AG09309 (cell line): Measurements from ENCODE around the gene ING1.
A peak's percentile ranks its signal among the peaks of the same experiment; 100 is the strongest.
"Not testable (repeated sequence)": the region's sequence is repeated elsewhere in the genome, so short reads cannot be mapped to it uniquely, and the experiment has no call there.

Experiments used
- DNase-seq: peaks from one replicate; pipeline ENCODE4 v3.0.0-alpha.2; 2010; ENCODE audit warnings: low read depth
- H3K4me3 ChIP-seq: 2 replicates; pipeline ENCODE4 v1.5.1; 2011; ENCODE audit warnings: mild to moderate bottlenecking, low read depth, low read length, moderate library complexity; ENCODE audit not compliant: control insufficient read depth
- CTCF ChIP-seq: IDR thresholded peaks from 2 replicates; pipeline ENCODE4 v1.5.1; 2011; ENCODE audit warnings: mild to moderate bottlenecking, low read depth, low read length, inconsistent platforms; ENCODE audit not compliant: insufficient read depth, control insufficient read depth; ENCODE audit errors: missing control alignments

Gene ING1

GRCh38 chr13:110713642-110713952 is at the start of gene ING1:
ING1 (plus strand) TSS chr13:110713700; CDS start chr13:110714150, 450 bp downstream.
- no peak for TF ChIP-seq CTCF

DNA sequence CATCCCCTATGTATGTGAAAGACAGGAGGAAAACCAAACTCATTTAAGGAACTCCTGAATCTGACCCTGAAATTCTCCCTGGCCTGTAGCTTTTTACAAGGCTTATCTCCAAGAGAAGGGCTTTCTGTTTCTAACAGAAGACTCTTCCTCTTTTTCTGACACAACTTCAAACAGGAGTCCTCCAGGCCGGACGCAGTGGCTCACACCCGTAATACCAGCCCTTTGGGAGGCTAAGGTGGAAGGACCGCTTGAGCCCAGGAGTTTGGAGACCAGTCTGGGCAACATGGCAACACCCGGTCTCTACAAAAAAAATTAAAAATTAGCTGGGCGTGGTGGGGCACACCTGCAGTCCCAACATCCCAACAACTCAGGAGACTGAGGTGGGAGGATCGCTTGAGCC is 49.5 kb upstream of the ING1 start:
- no peak for TF ChIP-seq CTCF
- H3K4me3 ChIP-seq: no peak overlapping the region
- DNase-seq: no peak

More at GRCh38 chr13:110713642-110713952, at the start of gene ING1:
- peak within 1 kb of the TSS; percentile 94 for H3K4me3 ChIP-seq
- DNase-seq: no peak

GRCh38 chr13:110664673-110665072 is 48.8 kb upstream of the ING1 start:
- DNase-seq: no peak
- H3K4me3 ChIP-seq: no peak overlapping the region
- TF ChIP-seq CTCF: no peak

DNA sequence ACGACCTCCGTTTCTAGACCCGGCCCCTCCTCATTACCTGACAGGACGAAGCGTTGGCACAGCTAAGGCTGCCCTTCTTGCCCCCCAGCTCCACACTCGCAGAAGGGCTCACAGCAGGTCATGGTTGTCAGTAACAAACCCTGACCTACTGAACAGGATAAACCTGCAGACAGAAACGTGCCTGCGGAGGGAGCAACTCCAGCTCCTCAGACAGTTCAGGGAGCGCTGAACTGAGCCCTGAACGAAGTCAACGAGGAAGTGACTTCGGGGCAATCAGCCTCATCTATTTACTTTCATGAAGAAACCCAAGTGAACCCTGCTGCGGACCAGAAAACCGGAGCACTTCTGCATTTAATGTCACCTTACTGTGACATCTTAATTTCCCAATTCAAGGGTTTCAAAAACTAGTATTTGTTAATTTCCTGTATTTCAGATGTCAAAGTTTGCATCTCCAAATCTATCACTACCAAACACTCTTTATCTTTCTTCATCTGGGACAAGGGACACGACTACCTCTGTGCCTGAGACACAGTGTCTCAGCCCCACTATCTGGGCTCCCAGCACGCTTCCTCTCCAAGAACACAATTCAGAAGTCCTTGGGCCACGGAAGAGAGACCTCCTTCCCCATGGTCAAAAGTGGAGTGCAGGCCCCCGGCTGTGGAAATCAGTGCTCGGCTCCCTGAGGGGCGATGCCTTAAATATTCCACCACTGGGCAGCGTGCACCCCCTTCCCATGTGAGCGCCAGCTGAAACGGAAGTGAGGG is 47.8 kb upstream of the ING1 start:
- TF ChIP-seq CTCF: no peak
- no peak for DNase-seq
- no peak overlapping the region for H3K4me3 ChIP-seq

- DNase-seq: no peak
- TF ChIP-seq CTCF: no peak
- no peak overlapping the region for H3K4me3 ChIP-seq
These were observed 47.3 kb upstream of the ING1 start for GRCh38 chr13:110666255-110666533.

- TF ChIP-seq CTCF: no peak
- no peak for DNase-seq
- no peak overlapping the region for H3K4me3 ChIP-seq
These were observed 44.5 kb upstream of the ING1 start for GRCh38 chr13:110669036-110669435.

- not testable (repeated sequence) for DNase-seq, H3K4me3 ChIP-seq
These were observed 43.7 kb upstream of the ING1 start for GRCh38 chr13:110669814-110670213.
